GM12864 (cell line): ENCODE results near the gene AEBP2.

ENCODE experiments used
- DNase-seq: peaks from one replicate; pipeline ENCODE4 v3.0.0-alpha.2; 2011; ENCODE audit warnings: low read depth
- H3K4me3 ChIP-seq: 2 replicates; pipeline ENCODE4 v1.5.1; 2011; ENCODE audit warnings: mild to moderate bottlenecking, low read depth, low read length, control low read depth
- TF ChIP-seq, protein P1 (sequence below): IDR thresholded peaks from 2 replicates; pipeline ENCODE4 v1.5.1; 2011; ENCODE audit warnings: low read depth, mild to moderate bottlenecking, moderate library complexity, low read length, control low read depth, inconsistent platforms; ENCODE audit errors: missing control alignments

AEBP2 gene

GRCh38 chr12:19490908-19491307 lies 51.6 kb downstream of the AEBP2 start:
- TF ChIP-seq, protein P1, sequence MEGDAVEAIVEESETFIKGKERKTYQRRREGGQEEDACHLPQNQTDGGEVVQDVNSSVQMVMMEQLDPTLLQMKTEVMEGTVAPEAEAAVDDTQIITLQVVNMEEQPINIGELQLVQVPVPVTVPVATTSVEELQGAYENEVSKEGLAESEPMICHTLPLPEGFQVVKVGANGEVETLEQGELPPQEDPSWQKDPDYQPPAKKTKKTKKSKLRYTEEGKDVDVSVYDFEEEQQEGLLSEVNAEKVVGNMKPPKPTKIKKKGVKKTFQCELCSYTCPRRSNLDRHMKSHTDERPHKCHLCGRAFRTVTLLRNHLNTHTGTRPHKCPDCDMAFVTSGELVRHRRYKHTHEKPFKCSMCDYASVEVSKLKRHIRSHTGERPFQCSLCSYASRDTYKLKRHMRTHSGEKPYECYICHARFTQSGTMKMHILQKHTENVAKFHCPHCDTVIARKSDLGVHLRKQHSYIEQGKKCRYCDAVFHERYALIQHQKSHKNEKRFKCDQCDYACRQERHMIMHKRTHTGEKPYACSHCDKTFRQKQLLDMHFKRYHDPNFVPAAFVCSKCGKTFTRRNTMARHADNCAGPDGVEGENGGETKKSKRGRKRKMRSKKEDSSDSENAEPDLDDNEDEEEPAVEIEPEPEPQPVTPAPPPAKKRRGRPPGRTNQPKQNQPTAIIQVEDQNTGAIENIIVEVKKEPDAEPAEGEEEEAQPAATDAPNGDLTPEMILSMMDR = no peak
- H3K4me3 ChIP-seq = no peak overlapping the region
- DNase-seq = no peak

GRCh38 chr12:19491863-19492262 lies 52.6 kb downstream of the AEBP2 start:
- DNase-seq = no peak
- TF ChIP-seq, protein P1 = no peak

GRCh38 chr12:19496219-19496878 lies 57.1 kb downstream of the AEBP2 start:
- TF ChIP-seq, protein P1 = no peak
- DNase-seq = no peak
- no peak overlapping the region for H3K4me3 ChIP-seq

More at GRCh38 chr12:19491863-19492262, 52.6 kb downstream of the AEBP2 start:
- H3K4me3 ChIP-seq = no peak overlapping the region

DNA sequence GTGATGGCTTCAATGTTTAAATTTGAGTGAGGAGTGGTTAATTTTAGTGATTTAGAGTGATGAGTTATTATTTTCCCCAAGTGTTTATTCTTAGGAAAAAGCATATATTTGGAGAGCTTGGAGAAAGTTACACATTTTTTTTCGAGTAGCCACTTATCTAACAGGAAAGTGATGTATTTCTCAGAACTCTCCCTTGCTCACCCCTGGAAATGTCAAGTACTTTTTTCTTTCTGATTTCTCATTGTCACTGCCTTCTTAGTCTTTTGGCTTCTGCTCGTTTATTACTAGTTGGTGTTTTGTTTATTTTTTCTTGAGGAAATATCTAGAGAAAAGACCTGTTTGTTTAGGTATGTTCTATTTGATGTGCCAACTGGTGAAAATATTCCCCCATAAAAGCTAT lies 58.8 kb downstream of the AEBP2 start:
- H3K4me3 ChIP-seq = no peak overlapping the region
- TF ChIP-seq, protein P1 = no peak
- no peak for DNase-seq

GRCh38 chr12:19499030-19499429 lies 59.7 kb downstream of the AEBP2 start:
- no peak overlapping the region for H3K4me3 ChIP-seq
- TF ChIP-seq, protein P1 = no peak
- no peak for DNase-seq

DNA sequence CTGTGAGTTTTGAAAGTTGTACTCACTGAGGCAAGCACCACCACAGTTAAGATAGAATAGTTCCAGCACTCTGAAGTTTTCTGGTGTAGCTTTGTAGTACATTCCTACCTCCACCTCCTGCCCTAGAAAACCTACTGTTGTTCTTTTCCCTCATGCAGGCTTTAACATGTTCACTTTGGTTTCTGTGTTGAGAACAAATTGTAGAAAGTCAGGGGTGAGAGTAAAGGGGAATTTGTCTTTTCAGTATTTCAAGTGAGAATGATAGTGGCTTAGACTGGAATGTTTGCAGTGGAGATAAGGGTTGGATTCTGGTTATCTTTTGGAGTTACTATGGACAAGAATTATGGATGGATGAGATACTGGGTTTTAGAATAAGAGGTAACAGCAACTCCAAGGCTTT lies 67.2 kb downstream of the AEBP2 start:
- TF ChIP-seq, protein P1 = no peak
- no peak for DNase-seq
- no peak overlapping the region for H3K4me3 ChIP-seq

DNA sequence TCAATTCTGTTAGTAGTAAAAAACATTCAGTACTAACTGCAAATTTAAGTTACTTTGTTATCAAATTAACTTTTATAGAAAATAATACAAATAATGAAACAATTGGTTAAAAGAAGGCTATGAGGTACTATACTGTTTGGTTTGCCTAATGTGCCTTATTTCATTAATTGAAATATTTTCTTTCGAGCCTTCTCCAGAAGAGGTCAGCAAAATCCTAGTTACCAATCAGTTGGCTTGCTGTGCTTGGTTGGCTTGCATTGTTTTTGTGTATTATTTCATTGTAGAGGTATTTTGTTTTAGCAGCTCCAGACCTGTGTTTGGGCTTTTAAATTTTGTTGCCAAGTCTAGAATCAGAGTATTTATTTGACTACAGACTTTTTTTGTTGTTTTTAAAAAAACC lies 68.5 kb downstream of the AEBP2 start:
- DNase-seq = no peak
- TF ChIP-seq, protein P1 = no peak
- no peak overlapping the region for H3K4me3 ChIP-seq
